Measurements from ENCODE around the gene SULT1A2. TPM values are rescaled to one million over a fixed set of nuclear protein-coding genes. Genes with fewer than 3 reads are reported as not detected.

The SULT1A2 gene
- polyA plus RNA-seq, 2 of the 4 experiments (the other 2 are of a cell fraction) = 0.06 to 0.09 TPM

DNA sequence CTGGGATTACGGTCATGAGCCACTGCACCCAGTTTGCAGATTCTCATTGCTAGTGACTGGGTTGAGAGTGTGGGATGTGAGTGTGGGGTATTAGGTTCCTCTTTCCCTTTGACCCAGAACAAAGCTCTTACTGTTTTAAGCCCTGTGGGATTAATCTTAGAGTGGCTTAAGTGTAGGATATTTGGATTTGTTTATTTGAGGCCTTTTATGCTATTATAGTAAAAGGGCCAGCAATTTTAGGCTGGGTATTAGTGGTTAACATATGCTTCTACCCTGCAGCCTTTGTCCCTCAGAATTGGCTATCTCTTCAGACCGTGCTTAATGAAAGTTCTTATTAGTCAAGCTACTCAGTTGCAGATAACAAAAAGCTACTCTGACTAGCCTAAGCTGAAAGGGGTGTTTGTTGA lies 39.9 kb downstream of the SULT1A2 start:
- FAIRE-seq (no peak), ATAC-seq (no peak), DNase-seq (ENCODE audit: low read depth in 1 of 2, low spot score in 1 of 2) (no peak)
- H3K4me2 ChIP-seq = no peak overlapping the region
- no peaks in the 10 kb centered on the region for H3K9me3 ChIP-seq
- TF ChIP-seq, protein P1, sequence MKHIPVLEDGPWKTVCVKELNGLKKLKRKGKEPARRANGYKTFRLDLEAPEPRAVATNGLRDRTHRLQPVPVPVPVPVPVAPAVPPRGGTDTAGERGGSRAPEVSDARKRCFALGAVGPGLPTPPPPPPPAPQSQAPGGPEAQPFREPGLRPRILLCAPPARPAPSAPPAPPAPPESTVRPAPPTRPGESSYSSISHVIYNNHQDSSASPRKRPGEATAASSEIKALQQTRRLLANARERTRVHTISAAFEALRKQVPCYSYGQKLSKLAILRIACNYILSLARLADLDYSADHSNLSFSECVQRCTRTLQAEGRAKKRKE (CRISPR knock-in tag; IDR thresholded peaks at IDR 0.05; ENCODE audit: low read depth) = no peak
- TF ChIP-seq FOSL2 (IDR thresholded peaks at IDR 0.05) (no peak), FOSL2 (CRISPR knock-in tag; IDR thresholded peaks at IDR 0.05) (no peak), ZFP36 (IDR thresholded peaks at IDR 0.05; ENCODE audit: borderline replicate concordance, partially characterized antibody) (no peak), SMC3 (IDR thresholded peaks at IDR 0.05) (no peak), HEYL (CRISPR knock-in tag; IDR thresholded peaks at IDR 0.05) (no peak), MAZ (IDR thresholded peaks at IDR 0.05; ENCODE audit: borderline replicate concordance, low read depth, low read length) (no peak), CEBPB (IDR thresholded peaks at IDR 0.05) (no peak), JUNB (IDR thresholded peaks at IDR 0.05) (no peak), TP53 (CRISPR knock-in tag; IDR thresholded peaks at IDR 0.05) (no peak)
- TF ChIP-seq, protein P2, sequence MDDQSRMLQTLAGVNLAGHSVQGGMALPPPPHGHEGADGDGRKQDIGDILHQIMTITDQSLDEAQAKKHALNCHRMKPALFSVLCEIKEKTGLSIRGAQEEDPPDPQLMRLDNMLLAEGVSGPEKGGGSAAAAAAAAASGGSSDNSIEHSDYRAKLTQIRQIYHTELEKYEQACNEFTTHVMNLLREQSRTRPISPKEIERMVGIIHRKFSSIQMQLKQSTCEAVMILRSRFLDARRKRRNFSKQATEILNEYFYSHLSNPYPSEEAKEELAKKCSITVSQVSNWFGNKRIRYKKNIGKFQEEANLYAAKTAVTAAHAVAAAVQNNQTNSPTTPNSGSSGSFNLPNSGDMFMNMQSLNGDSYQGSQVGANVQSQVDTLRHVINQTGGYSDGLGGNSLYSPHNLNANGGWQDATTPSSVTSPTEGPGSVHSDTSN (IDR thresholded peaks at IDR 0.05) = no peak
- TF ChIP-seq, protein P3, sequence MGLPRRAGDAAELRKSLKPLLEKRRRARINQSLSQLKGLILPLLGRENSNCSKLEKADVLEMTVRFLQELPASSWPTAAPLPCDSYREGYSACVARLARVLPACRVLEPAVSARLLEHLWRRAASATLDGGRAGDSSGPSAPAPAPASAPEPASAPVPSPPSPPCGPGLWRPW (IDR thresholded peaks at IDR 0.05) = no peak
- TF ChIP-seq, protein P4, sequence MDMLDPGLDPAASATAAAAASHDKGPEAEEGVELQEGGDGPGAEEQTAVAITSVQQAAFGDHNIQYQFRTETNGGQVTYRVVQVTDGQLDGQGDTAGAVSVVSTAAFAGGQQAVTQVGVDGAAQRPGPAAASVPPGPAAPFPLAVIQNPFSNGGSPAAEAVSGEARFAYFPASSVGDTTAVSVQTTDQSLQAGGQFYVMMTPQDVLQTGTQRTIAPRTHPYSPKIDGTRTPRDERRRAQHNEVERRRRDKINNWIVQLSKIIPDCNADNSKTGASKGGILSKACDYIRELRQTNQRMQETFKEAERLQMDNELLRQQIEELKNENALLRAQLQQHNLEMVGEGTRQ (IDR thresholded peaks at IDR 0.05) = no peak
- 0 out of 3 replicates have a peak, but pooled peaks cover 10% of the 10 kb centered on the region for H3K4me1 ChIP-seq
- ChIA-PET POLR2A (no interaction called here), CTCF (interaction anchor here (1.1 to 2.4 kb wide), 5 partner anchors 8 to 279 kb away, joined by 3 to 6 read pairs (median 4); no protein-coding TSS in a partner anchor)
- no peak overlapping the region for H3K27ac ChIP-seq
- WGBS (ENCODE audit: missing lambda C conversion rate) = 92% methylated on average over 2 of the region's 2 CpGs
- H3K4me3 ChIP-seq = no peak overlapping the region

DNA sequence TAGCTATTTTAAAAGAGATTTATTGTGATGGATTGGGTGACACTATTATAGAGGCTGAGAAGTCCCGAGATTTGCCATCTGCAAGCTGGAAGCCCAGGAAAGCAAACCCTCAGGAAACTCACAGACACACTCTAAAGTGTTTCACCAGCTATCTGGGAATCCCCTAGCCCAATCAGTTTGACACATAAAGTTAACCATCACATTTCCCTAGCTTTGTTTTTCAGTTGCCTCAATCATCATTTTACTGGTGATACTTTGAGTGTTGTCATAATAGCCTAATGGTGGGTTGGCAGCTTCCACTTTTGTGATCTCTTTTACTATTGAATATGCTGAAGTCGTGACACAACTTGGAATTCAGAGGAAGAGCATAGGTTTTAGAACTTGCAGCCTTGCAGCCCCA lies 41.3 kb downstream of the SULT1A2 start:
- TF ChIP-seq, protein P2 (IDR thresholded peaks at IDR 0.05) = no peak
- no peak overlapping the region for H3K4me2 ChIP-seq
- ATAC-seq (no peak), DNase-seq (ENCODE audit: low read depth in 1 of 2, low spot score in 1 of 2) (no peak), FAIRE-seq (no peak)
- no peak overlapping the region for H3K4me3 ChIP-seq
- H3K27ac ChIP-seq = no peak overlapping the region
- WGBS (ENCODE audit: missing lambda C conversion rate) = 84% methylated on average over 2 of the region's 2 CpGs
- 0 out of 3 replicates have a peak, but pooled peaks cover 7% of the 10 kb centered on the region for H3K4me1 ChIP-seq
- no peaks in the 10 kb centered on the region for H3K9me3 ChIP-seq
- ChIA-PET POLR2A (no interaction called here), CTCF (interaction anchor here (1.4 to 2.4 kb wide), 4 partner anchors 10 to 278 kb away, joined by 5 to 7 read pairs (median 6); no protein-coding TSS in a partner anchor)

DNA sequence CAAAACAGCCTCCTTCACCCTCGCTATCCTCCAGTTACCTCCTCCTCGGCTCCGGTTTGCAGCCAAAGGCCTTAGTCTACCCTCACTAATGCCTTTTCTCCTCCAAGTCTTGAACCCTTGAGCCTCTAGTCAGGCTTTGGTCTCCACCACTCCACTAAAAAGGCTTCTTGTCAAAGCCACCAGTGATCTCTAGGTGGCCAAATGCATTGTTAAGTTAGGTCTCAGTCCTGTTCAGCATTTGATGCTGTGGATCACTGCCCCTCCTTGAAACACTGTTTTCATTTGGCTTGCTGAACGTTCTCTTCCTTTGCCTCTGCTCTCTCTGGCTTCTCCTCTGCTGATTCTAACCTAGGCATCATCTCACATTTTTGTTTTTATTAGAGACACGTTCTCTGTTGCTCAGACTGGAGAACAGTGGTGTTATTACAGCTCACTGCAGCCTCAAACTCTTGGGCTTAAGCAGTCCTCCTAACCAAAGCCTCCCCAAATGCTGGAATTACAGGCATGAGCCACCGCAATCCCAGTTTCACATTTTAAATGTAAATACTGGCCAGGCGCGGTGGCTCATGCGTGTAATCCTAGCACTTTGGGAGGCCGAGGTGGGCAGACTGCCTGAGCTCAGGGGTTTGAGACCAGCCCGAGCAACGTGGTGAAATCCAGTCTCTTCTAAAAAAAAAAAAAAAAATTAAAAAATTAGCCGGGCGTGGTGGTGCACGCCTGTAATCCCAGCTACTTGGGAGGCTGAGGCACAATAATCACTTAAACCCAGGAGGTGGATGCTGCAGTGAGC lies 42.0 kb downstream of the SULT1A2 start:
- Histone ChIP-seq H3K4me2 (peak overlapping the region; percentile 84), H3K4me3 (peak overlapping the region; percentile 50), H3K9me3 (no peaks in the 10 kb centered on the region), H3K27ac (peak overlapping the region; percentile 47 to 95), H3K4me1 (0 out of 3 replicates have a peak, but pooled peaks cover 7% of the 10 kb centered on the region)
- ATAC-seq (peak; percentile 6 to 25; a peak in 1 of 6 replicates), FAIRE-seq (no peak), DNase-seq (ENCODE audit: low read depth in 1 of 2, low spot score in 1 of 2) (no peak)
- TF ChIP-seq ZNF302 (CRISPR knock-in tag; IDR thresholded peaks at IDR 0.05) = no peak
- no peak for TF ChIP-seq BHLHE40 (IDR thresholded peaks at IDR 0.05; ENCODE audit: low read depth, low read length)
- TF ChIP-seq EHF (CRISPR knock-in tag; IDR thresholded peaks at IDR 0.05) = no peak
- TF ChIP-seq MYC (IDR thresholded peaks at IDR 0.05; ENCODE audit: borderline replicate concordance, low read length) = no peak
- no peak for TF ChIP-seq HOXA7 (CRISPR knock-in tag; IDR thresholded peaks at IDR 0.05)
- TF ChIP-seq HEYL (CRISPR knock-in tag; IDR thresholded peaks at IDR 0.05) = no peak
- no peak for TF ChIP-seq ZFP36 (IDR thresholded peaks at IDR 0.05; ENCODE audit: borderline replicate concordance, partially characterized antibody)
- ChIA-PET POLR2A (interaction anchor here (1.3 to 1.4 kb wide), 2 partner anchors 8 to 233 kb away, joined by 3 to 6 read pairs; no protein-coding TSS in a partner anchor), CTCF (interaction anchor here (0.9 to 2.4 kb wide), 6 partner anchors 10 to 295 kb away, joined by 3 to 7 read pairs (median 5); no protein-coding TSS in a partner anchor)
- WGBS (ENCODE audit: missing lambda C conversion rate) = 78% methylated on average over 15 of the region's 15 CpGs
